Measurements from ENCODE around the gene SEC22C.

Gene SEC22C

DNA sequence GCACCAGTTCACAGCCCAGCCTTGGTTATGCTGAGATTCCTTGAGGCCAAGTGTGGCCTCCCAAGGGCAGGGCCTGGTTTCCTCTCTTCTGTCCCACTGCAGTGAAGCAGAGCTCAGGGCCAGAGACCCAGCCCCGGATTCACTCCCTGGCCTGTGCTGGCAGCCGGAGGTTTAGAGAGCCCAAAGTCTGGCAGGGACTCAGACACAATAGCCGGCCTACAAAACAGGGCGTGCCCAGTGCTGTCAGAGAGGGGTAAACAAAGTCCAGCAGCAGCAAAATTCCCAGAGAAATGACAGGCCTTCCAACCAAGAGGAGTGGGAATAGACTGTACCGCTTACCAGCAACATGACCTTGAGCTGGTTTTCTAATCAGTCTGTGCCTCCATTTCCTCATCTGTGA lies 65.3 kb downstream of the SEC22C start:
- in situ Hi-C loops (cut with MboI; ENCODE audit: low sequenced_read_pairs) = no loop called here

DNA sequence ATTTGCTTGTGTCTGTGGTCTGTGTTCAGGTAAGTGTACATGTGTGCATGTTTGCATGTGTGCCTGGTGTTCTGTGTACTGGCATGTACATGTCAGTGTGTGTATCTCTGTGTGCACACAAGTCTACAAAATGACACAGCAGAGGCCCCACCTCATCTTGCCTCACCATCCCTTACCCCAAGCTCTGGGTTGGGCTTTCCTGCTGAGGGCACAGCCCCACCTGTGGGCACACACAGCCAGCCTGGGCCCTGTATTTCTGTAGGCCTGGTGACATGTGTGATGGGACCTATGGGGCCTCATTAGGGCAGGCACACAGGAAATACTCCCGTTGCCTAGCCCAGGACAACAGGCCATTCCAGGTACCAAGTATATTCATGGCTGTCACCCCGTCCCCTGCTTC lies 65.8 kb downstream of the SEC22C start:
- in situ Hi-C loops (cut with MboI; ENCODE audit: low sequenced_read_pairs) = no loop called here

DNA sequence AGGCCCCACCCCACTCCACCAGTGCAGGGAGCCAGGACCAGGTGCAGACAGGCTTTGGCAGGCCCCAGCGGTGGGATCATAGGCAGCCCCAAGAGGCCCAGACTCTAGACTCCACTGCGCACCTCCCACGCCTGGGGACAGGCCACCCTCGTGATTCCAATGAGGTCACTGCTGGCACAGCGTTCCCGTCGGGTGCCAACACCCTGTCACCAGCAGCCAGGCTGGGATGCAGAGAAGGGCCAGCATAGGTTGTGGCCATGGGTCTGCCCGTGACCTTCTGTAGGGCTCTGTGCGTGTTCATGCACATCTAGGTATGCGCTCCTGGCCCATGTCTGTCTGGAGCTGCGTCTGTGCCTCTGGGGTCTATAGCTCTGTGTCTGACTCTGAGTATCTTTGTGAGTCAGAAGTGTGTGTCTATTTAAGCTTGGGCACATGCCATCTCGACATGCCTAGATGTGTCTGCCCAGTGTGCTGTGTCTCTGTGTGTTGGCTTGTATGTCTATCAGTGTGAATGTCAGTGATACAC lies 66.3 kb downstream of the SEC22C start:
- in situ Hi-C loops (cut with MboI; ENCODE audit: low sequenced_read_pairs) = no loop called here

DNA sequence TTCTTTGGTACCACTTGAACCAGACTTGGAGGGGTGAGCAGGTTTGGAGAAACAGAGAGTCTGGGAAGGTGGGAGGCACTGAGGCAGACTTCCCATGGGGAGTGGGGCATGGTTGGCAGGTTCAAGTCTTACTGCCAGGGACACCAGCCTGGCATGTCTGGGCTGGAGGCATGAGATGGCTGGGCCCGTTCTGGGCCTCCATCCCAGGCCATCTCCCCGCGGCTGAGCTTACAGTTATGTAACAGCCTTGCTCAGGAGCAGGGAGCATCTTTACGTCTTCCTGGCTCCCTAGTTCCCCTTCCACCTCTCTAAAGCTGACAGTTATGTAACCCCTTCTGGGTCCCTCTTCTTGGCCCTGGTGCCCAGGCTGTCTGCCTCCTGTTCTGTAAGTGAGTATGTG lies 66.9 kb downstream of the SEC22C start:
- in situ Hi-C loops (cut with MboI; ENCODE audit: low sequenced_read_pairs) = no loop called here

GRCh38 chr3:42513521-42513920 lies 68.2 kb downstream of the SEC22C start:
- in situ Hi-C loops (cut with MboI; ENCODE audit: low sequenced_read_pairs) = no loop called here

GRCh38 chr3:42513121-42513520 lies 68.6 kb downstream of the SEC22C start:
- in situ Hi-C loops (cut with MboI; ENCODE audit: low sequenced_read_pairs) = no loop called here

DNA sequence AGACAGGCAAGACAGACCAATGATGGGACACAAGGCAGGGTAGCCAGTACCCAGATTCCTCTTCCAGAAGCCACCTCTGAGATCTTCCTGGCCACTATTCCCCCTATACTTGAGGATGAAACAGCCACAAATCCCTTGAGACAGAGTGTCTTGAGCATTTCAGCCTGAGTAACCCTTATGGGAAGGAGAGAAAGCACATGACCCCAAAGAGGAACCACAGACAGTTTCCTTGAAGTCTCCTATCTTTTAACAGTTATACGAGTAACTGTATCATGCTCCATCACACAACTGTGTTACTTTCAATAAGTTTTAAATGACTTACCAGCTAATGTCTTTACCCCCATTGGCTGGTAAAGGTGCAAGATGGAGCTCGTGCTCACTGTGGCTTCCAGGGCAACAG lies 70.0 kb downstream of the SEC22C start:
- in situ Hi-C loops (cut with MboI; ENCODE audit: low sequenced_read_pairs) = no loop called here

DNA sequence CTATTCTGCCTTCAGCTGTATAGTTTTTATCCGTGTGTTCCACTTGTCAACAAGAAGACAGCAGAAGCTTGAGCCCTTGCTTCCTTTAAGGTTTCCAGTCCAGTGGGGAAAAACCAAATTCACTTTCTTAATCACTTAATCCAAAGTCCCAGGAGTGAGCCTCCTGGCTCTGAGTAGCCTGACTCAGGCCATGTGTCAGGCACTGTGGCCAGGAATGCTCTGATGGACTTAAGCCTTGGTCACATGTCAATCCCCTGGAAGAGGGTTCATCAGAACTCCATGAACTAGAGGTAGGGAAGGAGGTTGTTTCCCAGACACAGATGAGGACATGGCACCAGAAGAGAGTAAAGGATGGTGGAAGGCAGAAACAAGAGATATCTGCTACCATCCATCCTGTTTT lies 70.6 kb downstream of the SEC22C start:
- in situ Hi-C loops (cut with MboI; ENCODE audit: low sequenced_read_pairs) = no loop called here

DNA sequence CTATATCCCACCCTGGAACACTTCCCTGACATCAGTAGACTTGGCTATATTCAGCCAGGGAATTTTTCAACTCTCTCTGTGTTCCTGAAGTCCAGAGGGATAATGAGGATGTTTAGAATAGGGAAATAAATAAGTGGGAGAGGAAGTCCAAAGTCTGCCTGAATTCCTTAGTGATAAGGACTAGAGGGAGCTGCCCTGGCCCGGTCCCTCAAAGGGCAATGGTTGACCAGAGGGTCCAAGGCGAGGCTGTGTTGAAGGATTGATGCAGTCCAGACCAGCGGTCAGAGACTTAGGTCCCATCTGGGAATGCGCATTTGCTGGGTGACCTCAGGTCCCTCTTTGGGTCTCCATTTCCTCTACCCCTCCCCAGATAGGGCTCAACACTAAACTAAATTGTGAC lies 71.4 kb downstream of the SEC22C start:
- in situ Hi-C loops (cut with MboI; ENCODE audit: low sequenced_read_pairs) = no loop called here

DNA sequence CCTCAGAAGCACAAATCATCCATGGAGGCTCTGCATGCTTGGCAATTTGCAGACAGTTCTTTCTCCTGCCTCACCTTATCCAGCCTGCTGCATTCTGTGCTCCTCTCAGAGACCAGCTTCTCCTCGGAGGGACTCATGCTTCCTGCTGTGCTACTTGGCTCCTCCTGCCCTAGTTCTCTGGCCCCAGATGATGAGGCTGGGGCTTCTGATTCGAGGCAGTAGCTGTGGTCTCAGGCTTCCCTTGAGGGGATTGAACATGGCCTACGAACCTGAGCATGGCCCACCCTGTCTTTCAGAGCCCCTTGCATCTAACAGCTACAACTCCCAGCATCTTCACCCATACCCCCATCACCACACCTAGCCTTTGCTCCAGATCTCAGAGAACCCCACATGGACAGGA lies 72.7 kb downstream of the SEC22C start:
- in situ Hi-C loops (cut with MboI; ENCODE audit: low sequenced_read_pairs) = no loop called here

DNA sequence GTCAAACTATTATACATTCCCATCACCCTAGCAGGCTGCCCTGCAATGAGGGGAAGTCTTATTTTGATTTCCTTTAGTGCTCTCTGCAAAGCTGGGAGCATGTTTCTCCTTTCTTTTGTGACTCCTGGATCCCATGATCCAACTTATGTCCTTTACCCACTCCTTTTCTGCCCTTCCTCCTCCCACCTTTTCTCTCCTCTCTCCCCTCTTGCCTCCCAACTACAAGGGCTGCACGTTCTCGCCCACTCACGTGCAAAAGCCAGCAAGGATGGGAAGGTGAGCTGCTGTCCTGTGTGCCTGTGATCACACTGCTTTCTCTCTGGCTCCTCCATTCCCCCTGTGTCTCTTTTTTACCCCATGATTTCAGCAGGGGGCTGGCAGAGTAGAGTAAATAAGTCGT lies 73.2 kb downstream of the SEC22C start:
- in situ Hi-C loops (cut with MboI; ENCODE audit: low sequenced_read_pairs) = no loop called here

DNA sequence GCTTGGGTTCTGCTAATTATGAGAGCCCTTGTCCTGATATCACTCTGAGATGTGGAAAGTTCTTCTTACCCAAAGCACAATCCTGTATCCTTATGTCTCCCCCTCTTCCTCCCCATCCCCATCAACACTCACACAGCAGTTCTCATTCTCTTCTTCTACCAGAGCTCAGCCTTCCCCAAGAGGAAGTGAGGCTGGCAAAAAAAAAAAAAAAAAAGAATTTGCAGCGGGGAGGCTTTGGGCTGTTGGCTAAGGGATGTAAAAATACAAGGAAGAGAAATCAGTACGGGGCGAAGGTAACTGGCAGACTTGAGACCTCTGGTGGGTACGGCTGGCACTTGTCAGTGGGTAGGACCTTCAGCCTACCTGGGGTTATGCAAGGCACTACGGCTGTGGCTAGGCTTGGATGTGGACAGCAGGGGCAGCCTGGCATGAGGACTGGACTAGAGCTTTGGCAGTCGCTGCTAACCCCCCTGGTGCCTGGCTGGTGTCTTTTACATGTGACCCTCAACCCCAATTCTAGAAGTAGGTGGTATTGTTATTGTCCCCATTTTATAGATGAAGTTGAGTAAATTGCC lies 73.9 kb downstream of the SEC22C start:
- in situ Hi-C loops (cut with MboI; ENCODE audit: low sequenced_read_pairs) = no loop called here

- in situ Hi-C loops (cut with MboI; ENCODE audit: low sequenced_read_pairs) = no loop called here
Observed at GRCh38 chr3:42507252-42507651, 74.5 kb downstream of the SEC22C start.

- in situ Hi-C loops (cut with MboI; ENCODE audit: low sequenced_read_pairs) = no loop called here
Observed at GRCh38 chr3:42505849-42506410, 75.8 kb downstream of the SEC22C start.

GRCh38 chr3:42505128-42505848 lies 76.5 kb downstream of the SEC22C start:
- in situ Hi-C loops (cut with MboI; ENCODE audit: low sequenced_read_pairs) = no loop called here

DNA sequence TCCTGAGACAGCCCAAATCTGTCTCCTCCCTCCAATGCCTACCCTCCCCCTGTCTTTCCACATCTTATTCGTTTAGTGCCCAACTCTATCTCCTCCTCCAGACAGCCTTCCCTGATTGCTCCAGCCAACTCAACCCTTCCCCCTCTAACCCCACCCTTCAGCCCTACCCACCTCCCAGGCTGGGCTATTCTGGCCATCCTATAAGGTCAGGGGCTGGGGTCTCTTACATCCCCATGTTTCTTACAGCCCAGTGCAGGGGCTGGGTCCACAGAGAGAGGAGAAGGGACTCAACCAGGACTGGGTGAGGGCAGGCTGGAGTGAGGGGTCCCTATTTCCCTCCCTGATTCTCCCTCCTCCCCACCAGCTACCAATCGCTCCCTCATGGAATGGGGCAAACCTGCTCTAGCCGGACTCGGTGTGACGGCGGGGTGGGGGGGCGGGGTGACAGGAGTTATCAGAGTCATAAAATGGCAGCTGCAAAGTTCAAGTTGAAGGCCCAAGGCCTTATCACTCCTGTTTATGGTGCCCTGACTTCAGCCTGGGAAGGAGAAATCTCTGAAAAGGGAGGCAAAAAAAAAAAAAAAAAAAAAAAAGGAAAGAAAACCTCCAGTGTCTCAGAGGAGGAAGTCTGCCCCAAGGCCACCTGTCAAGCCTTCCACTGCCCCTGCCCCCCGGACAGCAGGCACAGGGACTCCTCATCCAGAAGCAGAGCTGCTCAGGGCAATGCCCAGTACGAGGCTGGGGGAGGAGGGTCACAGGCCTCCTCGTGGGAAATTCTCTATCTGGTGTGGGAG lies 77.2 kb downstream of the SEC22C start:
- in situ Hi-C loops (cut with MboI; ENCODE audit: low sequenced_read_pairs) = no loop called here

DNA sequence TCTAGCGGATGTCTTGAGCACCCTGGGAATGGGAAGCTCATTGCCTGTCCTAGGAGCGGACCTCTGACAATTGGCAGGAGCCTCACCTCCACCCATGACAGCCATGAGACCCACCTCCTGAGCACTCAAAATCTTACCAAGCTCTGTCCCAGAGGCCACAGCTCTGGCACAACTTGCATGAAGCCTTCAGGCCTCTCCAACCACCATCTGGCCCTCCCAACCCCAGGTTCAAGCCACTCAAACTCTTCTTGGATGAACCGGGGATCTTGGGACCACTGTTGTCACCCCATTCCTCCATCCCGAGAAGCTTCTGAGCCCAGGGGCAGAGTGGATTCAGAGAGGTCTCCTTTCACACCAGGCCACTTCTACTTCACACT lies 77.8 kb downstream of the SEC22C start:
- in situ Hi-C loops (cut with MboI; ENCODE audit: low sequenced_read_pairs) = no loop called here

GRCh38 chr3:42503251-42503924 lies 78.4 kb downstream of the SEC22C start:
- in situ Hi-C loops (cut with MboI; ENCODE audit: low sequenced_read_pairs) = no loop called here

DNA sequence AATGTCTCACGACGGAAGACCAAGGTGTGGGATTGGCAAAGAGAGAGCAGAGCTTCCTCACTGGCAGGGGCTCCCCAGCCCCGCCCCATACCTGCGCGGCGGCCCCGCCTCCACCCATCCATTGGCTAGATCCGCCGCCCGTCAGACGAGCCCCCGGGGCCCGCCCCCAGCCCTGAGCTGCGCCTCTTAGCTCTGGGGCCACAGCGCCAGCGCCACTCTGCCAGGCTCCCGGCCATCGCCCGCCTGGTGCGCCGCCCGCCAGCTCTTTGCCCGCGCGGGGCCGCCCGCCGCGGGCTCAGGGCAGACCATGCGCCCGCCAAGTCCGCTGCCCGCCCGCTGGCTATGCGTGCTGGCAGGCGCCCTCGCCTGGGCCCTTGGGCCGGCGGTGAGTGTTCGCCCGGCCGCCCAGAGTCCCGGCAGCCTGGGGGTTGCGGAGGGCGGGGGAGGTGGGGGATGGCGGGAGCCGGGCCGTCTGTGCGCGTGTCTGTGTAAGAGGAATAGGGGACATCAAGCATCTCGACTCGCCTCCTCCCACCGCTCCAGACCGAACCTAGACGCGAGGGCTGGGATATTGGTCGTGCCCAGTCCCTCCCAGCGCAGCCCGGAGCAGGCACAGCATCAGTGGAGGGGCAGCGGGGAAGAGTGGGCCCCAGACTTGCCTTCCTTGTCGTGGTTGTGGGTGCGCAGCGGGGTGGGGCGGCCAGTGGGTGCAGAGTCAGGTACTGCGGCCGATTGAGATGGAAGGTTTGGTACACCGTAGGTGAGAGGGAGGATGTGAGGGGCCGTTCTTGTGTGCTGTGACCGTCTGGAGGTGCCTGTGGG lies 79.1 kb downstream of the SEC22C start, which contains the start of gene VIPR1:
Gene VIPR1, plus strand, starts transcription at position 215 of the 822 bp plus-strand sequence. Its CDS starts 93 bp downstream, at position 308.
- in situ Hi-C loops (cut with MboI; ENCODE audit: low sequenced_read_pairs) = no loop called here

Data from HL-60/S4 treated with phorbol 12-myristate 13-acetate at 8.2 ng/mL for 4 days and 3 days (cell line).